ENCODE results near the gene CBY1. TPM values are rescaled to one million over a fixed set of nuclear protein-coding genes. Genes with fewer than 3 reads are reported as not detected.

CBY1 gene
- total RNA-seq, 1 donor = 20.7 TPM

DNA sequence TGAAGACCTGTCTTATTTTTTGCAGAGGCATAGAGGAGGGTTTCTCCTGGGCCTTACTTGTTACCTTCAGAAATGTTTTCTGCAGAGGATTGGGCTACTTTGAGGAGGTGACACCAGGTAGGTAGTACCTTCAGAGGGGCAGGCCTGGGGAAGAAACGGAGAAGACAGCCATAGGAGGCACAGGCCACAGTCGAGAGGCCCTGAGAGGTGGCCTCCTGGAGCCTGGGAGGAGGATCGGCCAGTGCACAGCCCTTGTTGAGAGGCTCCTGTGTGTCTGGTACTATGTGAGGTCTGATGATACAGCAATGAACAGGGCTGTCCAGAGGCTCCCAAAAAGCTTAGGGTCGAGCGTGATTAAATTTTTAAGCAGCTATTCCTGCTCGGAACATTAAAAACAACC, 60.8 kb downstream of the CBY1 start:
- no peak for DNase-seq (ENCODE audit: low read depth)
- no peak overlapping the region for H3K4me3 ChIP-seq (ENCODE audit: low read depth, low read length)
- TF ChIP-seq, protein P1, sequence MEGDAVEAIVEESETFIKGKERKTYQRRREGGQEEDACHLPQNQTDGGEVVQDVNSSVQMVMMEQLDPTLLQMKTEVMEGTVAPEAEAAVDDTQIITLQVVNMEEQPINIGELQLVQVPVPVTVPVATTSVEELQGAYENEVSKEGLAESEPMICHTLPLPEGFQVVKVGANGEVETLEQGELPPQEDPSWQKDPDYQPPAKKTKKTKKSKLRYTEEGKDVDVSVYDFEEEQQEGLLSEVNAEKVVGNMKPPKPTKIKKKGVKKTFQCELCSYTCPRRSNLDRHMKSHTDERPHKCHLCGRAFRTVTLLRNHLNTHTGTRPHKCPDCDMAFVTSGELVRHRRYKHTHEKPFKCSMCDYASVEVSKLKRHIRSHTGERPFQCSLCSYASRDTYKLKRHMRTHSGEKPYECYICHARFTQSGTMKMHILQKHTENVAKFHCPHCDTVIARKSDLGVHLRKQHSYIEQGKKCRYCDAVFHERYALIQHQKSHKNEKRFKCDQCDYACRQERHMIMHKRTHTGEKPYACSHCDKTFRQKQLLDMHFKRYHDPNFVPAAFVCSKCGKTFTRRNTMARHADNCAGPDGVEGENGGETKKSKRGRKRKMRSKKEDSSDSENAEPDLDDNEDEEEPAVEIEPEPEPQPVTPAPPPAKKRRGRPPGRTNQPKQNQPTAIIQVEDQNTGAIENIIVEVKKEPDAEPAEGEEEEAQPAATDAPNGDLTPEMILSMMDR (IDR thresholded peaks at IDR 0.05; ENCODE audit: insufficient read depth, low read depth, low read length) = no peak

GRCh38 chr22:38718414-38718813, 62.0 kb downstream of the CBY1 start:
- peak; percentile 83 for DNase-seq (ENCODE audit: low read depth)
- TF ChIP-seq, protein P1 (IDR thresholded peaks at IDR 0.05; ENCODE audit: insufficient read depth, low read depth, low read length) = peak; percentile 74
- no peak overlapping the region for H3K4me3 ChIP-seq (ENCODE audit: low read depth, low read length)

GRCh38 chr22:38719196-38719595, 62.8 kb downstream of the CBY1 start:
- no peak overlapping the region for H3K4me3 ChIP-seq (ENCODE audit: low read depth, low read length)
- TF ChIP-seq, protein P1 (IDR thresholded peaks at IDR 0.05; ENCODE audit: insufficient read depth, low read depth, low read length) = no peak
- no peak for DNase-seq (ENCODE audit: low read depth)

- TF ChIP-seq, protein P1 (IDR thresholded peaks at IDR 0.05; ENCODE audit: insufficient read depth, low read depth, low read length) = no peak
- no peak for DNase-seq (ENCODE audit: low read depth)
- H3K4me3 ChIP-seq (ENCODE audit: low read depth, low read length) = no peak overlapping the region
Observed at GRCh38 chr22:38720350-38720749, 63.9 kb downstream of the CBY1 start.

GRCh38 chr22:38721551-38721950, 65.1 kb downstream of the CBY1 start:
- DNase-seq (ENCODE audit: low read depth) = no peak
- TF ChIP-seq, protein P1 (IDR thresholded peaks at IDR 0.05; ENCODE audit: insufficient read depth, low read depth, low read length) = no peak
- H3K4me3 ChIP-seq (ENCODE audit: low read depth, low read length) = no peak overlapping the region

Other genes starting within 250 kb of the CBY1 start
- not detected in 2 replicates for gene KCNJ4, start 201.4 kb upstream of the CBY1 start, total RNA-seq
- gene KDELR3, start 188.5 kb upstream of the CBY1 start, total RNA-seq = 125 and 139 TPM in 2 replicates
- 454 and 540 TPM in 2 replicates for gene DDX17, start 150.3 kb upstream of the CBY1 start, total RNA-seq
- gene DMC1, start 86.5 kb upstream of the CBY1 start, total RNA-seq = 2.3 and 6.5 TPM in 2 replicates
- gene FAM227A, start 246 bp upstream of the CBY1 start, total RNA-seq = 1.3 and 1.9 TPM in 2 replicates
- gene TOMM22, start 25.3 kb downstream of the CBY1 start, total RNA-seq = 60.6 and 88.9 TPM in 2 replicates
- gene JOSD1, start 44.3 kb downstream of the CBY1 start, total RNA-seq = 53.5 and 62.2 TPM in 2 replicates
- 31.2 and 35.4 TPM in 2 replicates for gene GTPBP1, start 49.3 kb downstream of the CBY1 start, total RNA-seq
- 64.3 and 99.9 TPM in 2 replicates for gene SUN2, start 99.4 kb downstream of the CBY1 start, total RNA-seq
- gene DNAL4, start 137.5 kb downstream of the CBY1 start, total RNA-seq = 10.3 and 11.2 TPM in 2 replicates
- gene NPTXR, start 187.4 kb downstream of the CBY1 start, total RNA-seq = 0.64 and 0.86 TPM in 2 replicates
- gene CBX6, start 215.6 kb downstream of the CBY1 start, total RNA-seq = 57.7 and 66.5 TPM in 2 replicates

Measured in fibroblast of villous mesenchyme (primary cell).